ENCODE results near the gene SCN2B. TPM values are rescaled to one million over a fixed set of nuclear protein-coding genes. Genes with fewer than 3 reads are reported as not detected.

The SCN2B gene
- polyA plus RNA-seq, 3 donors from 2014 or later = not detected

DNA sequence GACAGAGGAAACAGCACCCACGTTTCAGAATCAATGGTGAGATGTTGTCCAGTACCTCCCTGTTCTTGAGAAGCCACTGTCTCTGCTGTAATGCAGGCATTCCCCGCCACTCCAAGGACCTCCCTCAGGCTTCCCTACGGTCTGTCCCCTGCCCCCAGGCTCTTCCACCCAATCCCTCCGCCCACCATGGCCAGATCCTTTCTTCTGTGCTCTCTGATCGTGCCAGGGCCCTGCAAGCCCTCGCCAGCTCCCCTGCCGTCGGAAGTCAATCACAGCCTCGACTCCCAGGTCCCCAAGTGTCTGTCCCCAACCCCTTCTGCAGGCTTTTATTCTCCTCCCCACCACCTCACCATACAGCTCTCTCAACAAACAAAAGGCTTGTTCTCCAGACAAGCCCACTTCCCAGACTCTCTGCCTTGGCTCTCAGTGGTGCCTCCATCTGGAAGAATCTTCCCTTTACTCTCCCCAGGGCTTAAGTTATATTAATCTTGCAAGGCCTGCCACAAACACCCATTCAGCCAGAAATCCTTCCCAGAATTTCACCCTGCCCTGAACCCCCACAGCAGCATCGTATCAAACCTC lies 37.5 kb downstream of the SCN2B start:
- H3K9me3 Mint-ChIP-seq = no peaks in the 10 kb centered on the region
- no peak overlapping the region for H3K4me3 Mint-ChIP-seq
- peaks cover 5 to 32% (median 11%) of the 10 kb centered on the region in 3 donors for H3K27me3 Mint-ChIP-seq (ENCODE audit: low read depth in 3 of 3)
- H3K27ac Mint-ChIP-seq = no peak overlapping the region
- no peaks in the 10 kb centered on the region for H3K36me3 Mint-ChIP-seq
- H3K4me1 Mint-ChIP-seq = no peaks in the 10 kb centered on the region
- no peak for DNase-seq

DNA sequence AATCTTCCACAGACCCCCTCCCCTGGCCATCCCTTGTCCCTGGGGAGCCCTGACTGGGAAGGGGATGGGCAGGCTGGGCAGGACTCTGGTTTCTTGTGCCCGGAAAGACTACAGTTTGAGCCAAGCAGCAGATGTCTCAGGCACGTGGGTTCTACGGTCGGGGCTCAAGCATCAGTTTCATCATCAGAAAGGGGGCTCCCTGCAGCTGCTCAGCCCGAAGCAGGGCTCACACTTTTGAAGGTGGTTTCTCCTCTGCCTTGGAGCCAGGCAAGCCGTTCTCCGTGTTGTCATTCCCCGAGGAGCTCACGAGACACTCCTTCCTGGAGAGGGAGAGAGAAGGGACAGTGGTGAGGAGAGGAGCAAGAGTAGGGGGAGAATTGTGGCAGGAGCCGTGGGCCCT lies 39.6 kb downstream of the SCN2B start:
- H3K27ac Mint-ChIP-seq = no peak overlapping the region

DNA sequence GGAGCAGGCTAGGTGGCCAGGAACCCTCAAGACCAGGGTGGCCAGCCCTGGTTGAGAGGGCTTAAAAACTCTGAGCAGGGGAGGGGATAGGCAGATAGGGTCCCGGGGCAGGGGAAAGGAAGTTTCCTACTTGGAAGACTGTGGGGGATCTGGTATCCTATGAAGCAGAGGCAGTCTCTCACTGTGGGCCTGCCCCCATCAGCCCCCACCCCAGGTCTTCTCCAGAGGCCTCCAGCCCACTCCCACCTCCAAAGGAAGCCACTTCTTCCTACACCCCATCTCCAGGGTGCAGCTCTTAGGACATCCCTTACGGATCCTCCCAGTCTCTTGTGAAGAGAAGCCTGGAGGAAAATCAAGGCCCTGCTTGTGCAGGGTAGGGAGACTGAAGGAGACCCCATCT lies 40.1 kb downstream of the SCN2B start:
- DNase-seq = no peak
- Mint-ChIP-seq H3K4me1 (no peaks in the 10 kb centered on the region), H3K36me3 (no peaks in the 10 kb centered on the region), H3K27me3 (ENCODE audit: low read depth in 3 of 3) (peaks cover 0 to 15% (median 7%) of the 10 kb centered on the region in 3 donors), H3K27ac (no peak overlapping the region), H3K9me3 (no peaks in the 10 kb centered on the region), H3K4me3 (no peak overlapping the region)

More for the DNA sequence above, 39.6 kb downstream of the SCN2B start:
- DNase-seq = no peak
- no peak overlapping the region for H3K4me3 Mint-ChIP-seq
- no peaks in the 10 kb centered on the region for H3K36me3 Mint-ChIP-seq
- H3K9me3 Mint-ChIP-seq = no peaks in the 10 kb centered on the region
- H3K4me1 Mint-ChIP-seq = no peaks in the 10 kb centered on the region
- H3K27me3 Mint-ChIP-seq (ENCODE audit: low read depth in 3 of 3) = peaks cover 0 to 20% (median 8%) of the 10 kb centered on the region in 3 donors

DNA sequence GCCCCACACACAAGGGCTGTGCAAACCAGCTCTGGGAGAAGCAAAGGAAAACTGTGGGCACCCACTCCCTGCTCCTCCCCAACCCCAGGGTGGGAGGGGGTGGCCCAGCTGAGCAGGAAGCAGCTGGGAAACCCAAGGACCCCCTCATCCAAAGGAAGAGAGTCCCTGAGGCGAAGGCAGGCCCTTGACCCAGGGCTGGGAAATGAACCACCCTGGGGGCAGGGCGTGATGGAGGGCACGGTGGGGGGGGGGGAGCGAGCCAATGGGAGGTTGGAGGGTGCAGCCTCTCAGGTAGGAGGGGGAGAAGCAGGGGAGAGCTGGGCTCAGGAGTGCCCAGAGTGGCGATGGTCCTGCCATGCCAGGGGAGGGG lies 40.7 kb downstream of the SCN2B start:
- H3K9me3 Mint-ChIP-seq = no peaks in the 10 kb centered on the region
- peaks cover 0 to 13% (median 7%) of the 10 kb centered on the region in 3 donors for H3K27me3 Mint-ChIP-seq (ENCODE audit: low read depth in 3 of 3)
- DNase-seq = no peak
- H3K36me3 Mint-ChIP-seq = no peaks in the 10 kb centered on the region
- H3K4me3 Mint-ChIP-seq = no peak overlapping the region
- H3K27ac Mint-ChIP-seq = no peak overlapping the region
- H3K4me1 Mint-ChIP-seq = no peaks in the 10 kb centered on the region

DNA sequence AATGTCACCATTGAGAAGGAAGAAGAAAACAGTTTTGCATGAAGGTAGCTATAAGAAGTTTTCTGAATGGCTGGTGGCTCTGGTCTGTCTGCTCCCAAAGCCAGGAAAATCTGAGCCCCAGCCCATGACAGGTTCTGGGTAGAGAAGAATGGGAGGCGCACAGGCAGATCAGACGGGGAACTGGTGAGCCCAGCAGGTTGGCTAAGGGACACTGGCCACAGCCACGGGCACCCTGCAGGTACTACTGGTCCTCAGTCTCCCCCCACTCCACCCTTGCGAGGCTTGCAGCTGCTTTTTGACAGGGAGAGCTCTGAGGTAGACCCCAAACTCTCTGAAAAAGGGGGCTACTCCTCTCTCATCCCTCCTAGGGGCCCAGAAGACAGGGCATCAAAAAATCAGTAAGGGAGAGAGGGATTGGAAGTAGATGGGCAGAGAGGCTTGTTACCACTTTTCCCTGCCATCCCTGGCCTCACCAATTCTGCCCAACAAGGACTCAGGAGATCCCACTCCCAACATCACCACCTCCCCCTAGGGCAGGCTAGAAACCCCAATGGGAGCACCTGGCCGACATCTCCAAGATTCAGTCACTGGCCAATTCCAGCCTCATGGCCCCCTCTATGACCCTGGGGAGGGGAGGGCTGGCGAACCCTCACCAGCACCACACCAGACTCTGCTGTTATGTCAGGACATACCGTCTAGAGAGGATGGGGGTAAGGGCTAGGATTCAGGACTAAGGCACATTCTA lies 41.2 kb downstream of the SCN2B start:
- H3K4me1 Mint-ChIP-seq = no peaks in the 10 kb centered on the region
- DNase-seq = no peak
- H3K27me3 Mint-ChIP-seq (ENCODE audit: low read depth in 3 of 3) = peaks cover 0 to 8% (median 5%) of the 10 kb centered on the region in 3 donors
- no peak overlapping the region for H3K4me3 Mint-ChIP-seq
- no peak overlapping the region for H3K27ac Mint-ChIP-seq
- H3K9me3 Mint-ChIP-seq = no peaks in the 10 kb centered on the region
- no peaks in the 10 kb centered on the region for H3K36me3 Mint-ChIP-seq

GRCh38 chr11:118133816-118134215 lies 42.6 kb downstream of the SCN2B start:
- Mint-ChIP-seq H3K27ac (no peak overlapping the region), H3K4me3 (no peak overlapping the region), H3K27me3 (ENCODE audit: low read depth in 3 of 3) (peaks cover 0 to 6% (median 5%) of the 10 kb centered on the region in 3 donors), H3K4me1 (no peaks in the 10 kb centered on the region), H3K9me3 (no peaks in the 10 kb centered on the region), H3K36me3 (no peaks in the 10 kb centered on the region)
- no peak for DNase-seq

DNA sequence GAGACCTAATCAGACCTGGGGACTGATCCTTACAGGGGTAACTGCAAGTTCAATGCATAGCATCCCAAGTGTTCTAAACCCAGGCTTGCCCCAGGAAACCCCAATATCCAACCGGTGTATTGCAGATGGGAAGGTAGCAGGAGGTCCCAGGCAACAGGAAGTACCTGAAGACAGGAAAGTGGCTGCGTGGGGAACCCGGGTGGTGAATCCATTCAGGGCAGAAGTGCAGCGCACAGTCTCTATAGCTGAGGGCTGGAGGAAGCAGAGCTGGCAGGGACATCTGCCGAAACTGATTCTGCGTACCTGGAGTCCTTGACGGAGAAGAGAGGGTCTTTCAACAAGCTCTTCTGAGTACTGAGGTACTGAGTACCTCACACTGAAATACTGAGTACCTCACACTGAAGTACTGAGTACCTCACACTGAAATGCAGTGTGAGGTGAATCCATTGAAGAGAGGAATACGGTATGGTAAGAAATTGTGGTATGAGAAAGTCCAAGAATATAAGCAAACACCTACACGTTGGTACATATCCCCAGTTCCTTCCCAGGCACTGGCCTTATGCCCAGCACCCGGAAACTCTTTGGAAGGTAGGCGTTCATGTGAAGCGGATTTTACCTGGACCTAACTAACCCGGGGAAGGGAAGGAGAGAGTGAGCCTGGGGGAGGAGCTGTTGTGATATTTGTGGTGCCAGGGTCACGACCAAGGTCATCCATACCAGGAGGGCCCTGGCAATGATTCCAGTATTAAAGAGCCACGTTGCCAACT lies 43.9 kb downstream of the SCN2B start:
- Mint-ChIP-seq H3K4me3 (no peak overlapping the region), H3K27ac (no peak overlapping the region), H3K4me1 (no peaks in the 10 kb centered on the region), H3K9me3 (no peaks in the 10 kb centered on the region), H3K36me3 (no peaks in the 10 kb centered on the region), H3K27me3 (ENCODE audit: low read depth in 3 of 3) (peaks cover 0 to 6% (median under 1%) of the 10 kb centered on the region in 3 donors)
- DNase-seq = no peak

- H3K9me3 Mint-ChIP-seq = no peaks in the 10 kb centered on the region
- DNase-seq = no peak
These were observed 46.8 kb downstream of the SCN2B start for GRCh38 chr11:118129471-118130172.

DNA sequence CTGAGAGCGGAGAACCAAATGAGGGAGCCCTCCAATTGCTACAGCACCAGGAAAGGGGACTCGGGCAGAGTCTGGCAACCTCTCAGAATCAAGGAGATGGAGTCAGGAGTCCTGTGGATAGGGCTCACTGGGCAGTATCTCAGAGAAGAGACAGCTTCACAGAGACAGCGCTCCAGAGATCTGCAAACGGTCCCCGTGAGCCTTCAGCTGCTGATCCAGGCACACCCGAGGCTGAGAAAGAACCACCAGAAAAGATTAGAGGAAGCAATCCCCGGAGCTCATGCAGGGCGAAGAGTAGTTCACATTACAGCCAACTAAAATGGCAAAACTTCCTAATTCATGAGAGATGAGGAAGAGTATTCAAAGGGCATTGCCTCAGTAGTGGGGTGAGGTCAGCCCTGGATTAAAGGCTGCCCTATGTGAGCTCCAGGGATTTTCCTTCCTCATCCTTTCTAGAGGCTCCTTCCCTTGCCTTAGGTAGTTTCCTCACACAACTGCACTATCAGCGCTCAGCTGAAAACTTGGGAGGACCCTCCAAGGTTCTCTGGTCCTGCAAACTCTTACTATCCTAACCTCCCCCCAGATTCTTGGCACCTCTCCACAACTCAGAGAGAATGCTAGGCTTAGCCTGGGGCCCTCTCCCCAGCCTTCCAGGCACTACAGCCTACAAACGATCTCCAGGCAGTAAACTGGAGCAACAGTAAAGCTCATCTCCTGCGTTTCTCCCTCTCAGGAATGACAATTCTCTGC lies 47.5 kb downstream of the SCN2B start:
- Mint-ChIP-seq H3K4me3 (no peak overlapping the region), H3K9me3 (no peaks in the 10 kb centered on the region), H3K4me1 (no peaks in the 10 kb centered on the region), H3K27ac (no peak overlapping the region), H3K27me3 (ENCODE audit: low read depth in 3 of 3) (peaks cover 2 to 4% (median 3%) of the 10 kb centered on the region in 3 donors), H3K36me3 (no peaks in the 10 kb centered on the region)
- DNase-seq = no peak

More at GRCh38 chr11:118129471-118130172, 46.8 kb downstream of the SCN2B start:
- no peak overlapping the region for H3K27ac Mint-ChIP-seq
- no peaks in the 10 kb centered on the region for H3K36me3 Mint-ChIP-seq
- no peak overlapping the region for H3K4me3 Mint-ChIP-seq
- H3K4me1 Mint-ChIP-seq = no peaks in the 10 kb centered on the region
- peaks cover 2 to 4% (median 4%) of the 10 kb centered on the region in 3 donors for H3K27me3 Mint-ChIP-seq (ENCODE audit: low read depth in 3 of 3)

GRCh38 chr11:118128310-118128709 lies 48.1 kb downstream of the SCN2B start:
- Mint-ChIP-seq H3K4me1 (no peaks in the 10 kb centered on the region), H3K27me3 (ENCODE audit: low read depth in 3 of 3) (peaks cover 0 to 4% (median 2%) of the 10 kb centered on the region in 3 donors), H3K36me3 (no peaks in the 10 kb centered on the region), H3K27ac (no peak overlapping the region), H3K4me3 (no peak overlapping the region), H3K9me3 (no peaks in the 10 kb centered on the region)
- no peak for DNase-seq

- H3K4me3 Mint-ChIP-seq = no peak overlapping the region
- H3K9me3 Mint-ChIP-seq = no peaks in the 10 kb centered on the region
- H3K36me3 Mint-ChIP-seq = no peaks in the 10 kb centered on the region
- peaks cover 2 to 5% (median 2%) of the 10 kb centered on the region in 3 donors for H3K27me3 Mint-ChIP-seq (ENCODE audit: low read depth in 3 of 3)
- no peaks in the 10 kb centered on the region for H3K4me1 Mint-ChIP-seq
- no peak overlapping the region for H3K27ac Mint-ChIP-seq
- no peak for DNase-seq
These were observed 50.2 kb downstream of the SCN2B start for GRCh38 chr11:118126082-118126838.

GRCh38 chr11:118124929-118125535 lies 51.4 kb downstream of the SCN2B start:
- no peak overlapping the region for H3K4me3 Mint-ChIP-seq
- peaks cover 0 to 3% (median 0%) of the 10 kb centered on the region in 6 donors for H3K9me3 Mint-ChIP-seq
- H3K27ac Mint-ChIP-seq = no peak overlapping the region
- H3K27me3 Mint-ChIP-seq (ENCODE audit: low read depth in 3 of 3) = peaks cover 2 to 6% (median 2%) of the 10 kb centered on the region in 3 donors
- peaks cover 0 to 7% (median 0%) of the 10 kb centered on the region in 3 donors for H3K36me3 Mint-ChIP-seq
- H3K4me1 Mint-ChIP-seq = no peaks in the 10 kb centered on the region
- no peak for DNase-seq

Data from immature natural killer cell (primary cell).